Measurements from ENCODE around the gene GAREM1.
"Not testable (repeated sequence)": the region's sequence is repeated elsewhere in the genome, so short reads cannot be mapped to it uniquely, and the experiment has no call there.

The GAREM1 gene

GRCh38 chr18:32470714-32471633, at the start of gene GAREM1:
GAREM1 (minus strand) TSS chr18:32470882; CDS start chr18:32470428, 454 bp downstream.
- DNase-seq: peak; percentile 84

GRCh38 chr18:32511147-32511546, 40.5 kb upstream of the GAREM1 start:
- no peak for DNase-seq

- DNase-seq: no peak
Observed at GRCh38 chr18:32509111-32509510, 38.4 kb upstream of the GAREM1 start.

GRCh38 chr18:32507093-32507492, 36.4 kb upstream of the GAREM1 start:
- DNase-seq: no peak

GRCh38 chr18:32502014-32502413, 31.3 kb upstream of the GAREM1 start:
- no peak for DNase-seq

GRCh38 chr18:32501242-32501641, 30.6 kb upstream of the GAREM1 start:
- DNase-seq: not testable (repeated sequence)

- DNase-seq: no peak
Observed at GRCh38 chr18:32483002-32483401, 12.3 kb upstream of the GAREM1 start.

- DNase-seq: no peak
Observed at GRCh38 chr18:32482117-32482516, 11.4 kb upstream of the GAREM1 start.

- no peak for DNase-seq
Observed at GRCh38 chr18:32480581-32480980, 9.9 kb upstream of the GAREM1 start.

GRCh38 chr18:32478807-32479206, 8.1 kb upstream of the GAREM1 start:
- no peak for DNase-seq

GRCh38 chr18:32478317-32478716, 7.6 kb upstream of the GAREM1 start:
- DNase-seq: no peak

GRCh38 chr18:32476106-32476505, 5.4 kb upstream of the GAREM1 start:
- no peak for DNase-seq

GRCh38 chr18:32475069-32475468, 4.4 kb upstream of the GAREM1 start:
- DNase-seq: not testable (repeated sequence)

- no peak for DNase-seq
Observed at GRCh38 chr18:32473325-32473724, 2.6 kb upstream of the GAREM1 start.

- DNase-seq: no peak
Observed at GRCh38 chr18:32472841-32473240, 2.2 kb upstream of the GAREM1 start.

GRCh38 chr18:32470460-32470713, 295 bp downstream of the GAREM1 start:
- no peak for DNase-seq

GRCh38 chr18:32469691-32470459, 807 bp downstream of the GAREM1 start:
- peak; percentile 9 for DNase-seq

GRCh38 chr18:32469190-32469651, 1.5 kb downstream of the GAREM1 start:
- DNase-seq: no peak

- DNase-seq: no peak
Observed at GRCh38 chr18:32468147-32468845, 2.4 kb downstream of the GAREM1 start.

- no peak for DNase-seq
Observed at GRCh38 chr18:32461709-32462272, 8.9 kb downstream of the GAREM1 start.

GRCh38 chr18:32460171-32460731, 10.4 kb downstream of the GAREM1 start:
- DNase-seq: no peak

GRCh38 chr18:32459361-32460101, 11.2 kb downstream of the GAREM1 start:
- no peak for DNase-seq
